Neural cell (in vitro differentiated cells): Measurements from ENCODE around the gene TRNAU1AP. TPM values are rescaled to one million over a fixed set of nuclear protein-coding genes. Genes with fewer than 3 reads are reported as not detected.

Experiments
- H2AFZ ChIP-seq: fragments of 200-600, 300-800 bp; sonication (generic), shearing (Covaris generic); 2 replicates; pipeline ENCODE4 v1.6.0; 2014; ENCODE audit warnings: low read depth, mild to moderate bottlenecking, antibody characterized with exemption, low read length, moderate library complexity
- H3F3A ChIP-seq: fragments of 200-600 bp; shearing (Covaris generic); 2 replicates; pipeline ENCODE4 v1.6.1; 2016; ENCODE audit warnings: mild to moderate bottlenecking, moderate library complexity, mixed read lengths, antibody characterized with exemption, low read length; ENCODE audit not compliant: insufficient read depth, poor library complexity, severe bottlenecking
- H3K27ac ChIP-seq: fragments of 200-600, 300-800 bp; sonication (generic), shearing (Covaris generic); 2 replicates; pipeline ENCODE4 v1.5.1; 2014; ENCODE audit warnings: mild to moderate bottlenecking, low read length, moderate library complexity
- H3K27me3 ChIP-seq: fragments of 300-800, 200-600 bp; sonication (generic), shearing (Covaris generic); 2 replicates; pipeline ENCODE4 v1.6.0; 2014; ENCODE audit warnings: mild to moderate bottlenecking, low read depth, low read length, moderate library complexity; ENCODE audit not compliant: insufficient read depth
- H3K36me3 ChIP-seq: fragments of 300-800, 200-600 bp; sonication (generic), shearing (Covaris generic); 2 replicates; pipeline ENCODE4 v1.5.1; 2014; ENCODE audit warnings: mild to moderate bottlenecking, antibody characterized with exemption, low read length, moderate library complexity; ENCODE audit not compliant: insufficient read depth
- H3K4me2 ChIP-seq: fragments of 300-800, 200-600 bp; sonication (generic), shearing (Covaris generic); 2 replicates; pipeline ENCODE4 v1.6.0; 2014; ENCODE audit warnings: mild to moderate bottlenecking, low read length
- H3K4me3 ChIP-seq: fragments of 300-800, 200-600 bp; sonication (generic), shearing (Covaris generic); 2 replicates; pipeline ENCODE4 v1.5.1; 2014; ENCODE audit warnings: mild to moderate bottlenecking, low read length, moderate library complexity
- H3K79me2 ChIP-seq: fragments of 200-600 bp; shearing (Covaris generic); replicated peaks from 2 replicates; pipeline ENCODE4 v1.6.0; 2014; ENCODE audit warnings: mild to moderate bottlenecking, low read length, moderate library complexity; ENCODE audit not compliant: insufficient read depth
- H3K9ac ChIP-seq: fragments of 300-800, 200-600 bp; sonication (generic), shearing (Covaris generic); 2 replicates; pipeline ENCODE4 v1.6.1; 2016; ENCODE audit warnings: mild to moderate bottlenecking, low read length, mixed read lengths
- H3K9me2 ChIP-seq: fragments of 200-600 bp; shearing (Covaris generic); 2 replicates; pipeline ENCODE4 v1.6.1; 2016; ENCODE audit warnings: mild to moderate bottlenecking, low read length, mixed read lengths; ENCODE audit not compliant: insufficient read depth
- H3K9me3 ChIP-seq: fragments of 200-600, 300-800 bp; sonication (generic), shearing (Covaris generic); 2 replicates; pipeline ENCODE4 v1.6.1; 2016; ENCODE audit warnings: mild to moderate bottlenecking, mixed run types, low read length, moderate library complexity, mixed read lengths
- H4K20me1 ChIP-seq: fragments of 200-600 bp; shearing (Covaris generic); 2 replicates; pipeline ENCODE4 v1.6.1; 2016; ENCODE audit warnings: mild to moderate bottlenecking, mixed run types; ENCODE audit not compliant: insufficient read depth
- EP300 ChIP-seq: fragments of 450-650 bp; conservative IDR thresholded peaks from 2 replicates; pipeline ENCODE4 v1.6.1; 2014; ENCODE audit warnings: antibody characterized with exemption, mild to moderate bottlenecking, moderate library complexity; ENCODE audit not compliant: poor library complexity, severe bottlenecking
- EZH2 ChIP-seq: fragments of 200-600, 300-800 bp; shearing (Covaris generic), sonication (generic); IDR thresholded peaks from 2 replicates; pipeline ENCODE4 v1.6.1; 2014; ENCODE audit warnings: antibody characterized with exemption, low read length, borderline replicate concordance, mild to moderate bottlenecking; ENCODE audit not compliant: insufficient read depth, poor library complexity, severe bottlenecking
- MXI1 ChIP-seq: fragments of 450-650 bp; conservative IDR thresholded peaks from 2 replicates; pipeline ENCODE4 v1.6.1; 2014; ENCODE audit warnings: antibody characterized with exemption, mild to moderate bottlenecking; ENCODE audit not compliant: poor library complexity, severe bottlenecking
- POLR2AphosphoS5 ChIP-seq: IDR thresholded peaks from 2 replicates; pipeline ENCODE4 v1.6.1; 2012
- RAD21 ChIP-seq: fragments of 450-650 bp; conservative IDR thresholded peaks from 2 replicates; pipeline ENCODE4 v1.6.1; 2014; ENCODE audit warnings: antibody characterized with exemption, mild to moderate bottlenecking, moderate library complexity
- SMC3 ChIP-seq: fragments of 450-650 bp; conservative IDR thresholded peaks from 2 replicates; pipeline ENCODE4 v1.6.1; 2014; ENCODE audit warnings: antibody characterized with exemption, mild to moderate bottlenecking, moderate library complexity; ENCODE audit not compliant: poor library complexity
- TAF1 ChIP-seq: IDR thresholded peaks from 2 replicates; pipeline ENCODE4 v1.6.1; 2012; ENCODE audit warnings: low read depth
- polyA plus RNA-seq: library from polyadenylated mRNA; depleted of rRNA; stranded (reverse); fragments of >200 nt; gene quantifications from 2 replicates; pipeline ENCODE4 v1.2.3, GENCODE V29; 2014
- TF ChIP-seq, protein P1 (sequence below): IDR thresholded peaks from 2 replicates; pipeline ENCODE4 v1.6.1; 2012; ENCODE audit warnings: borderline replicate concordance
- TF ChIP-seq, protein P2 (sequence below): fragments of 450-650 bp; IDR thresholded peaks from 2 replicates; pipeline ENCODE4 v1.5.1; 2014; ENCODE audit warnings: antibody characterized with exemption, mild to moderate bottlenecking, moderate library complexity; ENCODE audit not compliant: poor library complexity, severe bottlenecking

Gene TRNAU1AP
- polyA plus RNA-seq, 1 donor from 2014 or later: 91.6 TPM

DNA sequence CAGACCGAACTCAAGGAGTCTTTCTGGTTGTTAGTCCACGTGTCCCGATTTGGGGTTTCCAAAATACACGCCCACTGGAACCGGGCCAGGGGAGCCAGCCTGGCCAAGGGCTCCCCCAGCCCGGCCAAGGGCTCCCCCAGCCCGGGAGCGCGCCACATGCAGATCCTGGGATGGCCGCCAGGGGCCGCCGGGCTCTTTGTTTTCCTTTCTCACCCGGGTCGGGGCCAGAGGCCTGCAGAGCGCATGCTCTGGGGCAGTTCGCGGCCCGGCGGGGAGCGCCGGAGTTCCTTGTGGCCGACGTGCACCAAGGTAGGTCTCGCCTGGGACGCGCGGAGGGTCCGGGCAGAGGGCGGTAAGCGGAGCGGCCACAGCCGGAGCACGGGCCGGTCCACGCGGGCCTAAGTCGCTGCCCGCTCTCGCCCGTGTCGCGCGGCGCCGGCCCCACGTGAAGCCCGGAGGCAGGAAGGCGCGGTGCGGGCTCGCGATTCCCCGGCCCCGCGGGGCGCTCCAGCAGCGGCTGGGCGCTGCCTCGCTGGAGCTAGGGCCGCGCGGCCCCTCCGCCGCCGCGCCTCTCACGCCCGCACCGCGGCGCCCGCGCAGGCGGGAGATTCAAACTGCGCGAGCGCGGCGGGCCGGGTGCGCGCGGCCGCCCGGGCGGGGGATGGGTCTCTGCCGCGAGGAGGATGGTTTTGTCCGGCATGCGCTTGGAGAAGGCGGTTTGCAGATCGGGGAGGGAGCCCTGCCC, 34.7 kb upstream of the TRNAU1AP start:
- Histone ChIP-seq H3F3A (no peaks in the 10 kb centered on the region), H3K9me2 (no peaks in the 10 kb centered on the region), H3K36me3 (no peaks in the 10 kb centered on the region), H3K9ac (peak overlapping the region; percentile 79), H3K27ac (peak overlapping the region; percentile 63), H3K79me2 (peaks cover 14% of the 10 kb centered on the region), H3K27me3 (no peaks in the 10 kb centered on the region), H2AFZ (peak overlapping the region; percentile 38), H4K20me1 (no peaks in the 10 kb centered on the region), H3K9me3 (no peaks in the 10 kb centered on the region), H3K4me3 (peak overlapping the region; percentile 83), H3K4me2 (peak overlapping the region; percentile 95)
- TF ChIP-seq, protein P1, sequence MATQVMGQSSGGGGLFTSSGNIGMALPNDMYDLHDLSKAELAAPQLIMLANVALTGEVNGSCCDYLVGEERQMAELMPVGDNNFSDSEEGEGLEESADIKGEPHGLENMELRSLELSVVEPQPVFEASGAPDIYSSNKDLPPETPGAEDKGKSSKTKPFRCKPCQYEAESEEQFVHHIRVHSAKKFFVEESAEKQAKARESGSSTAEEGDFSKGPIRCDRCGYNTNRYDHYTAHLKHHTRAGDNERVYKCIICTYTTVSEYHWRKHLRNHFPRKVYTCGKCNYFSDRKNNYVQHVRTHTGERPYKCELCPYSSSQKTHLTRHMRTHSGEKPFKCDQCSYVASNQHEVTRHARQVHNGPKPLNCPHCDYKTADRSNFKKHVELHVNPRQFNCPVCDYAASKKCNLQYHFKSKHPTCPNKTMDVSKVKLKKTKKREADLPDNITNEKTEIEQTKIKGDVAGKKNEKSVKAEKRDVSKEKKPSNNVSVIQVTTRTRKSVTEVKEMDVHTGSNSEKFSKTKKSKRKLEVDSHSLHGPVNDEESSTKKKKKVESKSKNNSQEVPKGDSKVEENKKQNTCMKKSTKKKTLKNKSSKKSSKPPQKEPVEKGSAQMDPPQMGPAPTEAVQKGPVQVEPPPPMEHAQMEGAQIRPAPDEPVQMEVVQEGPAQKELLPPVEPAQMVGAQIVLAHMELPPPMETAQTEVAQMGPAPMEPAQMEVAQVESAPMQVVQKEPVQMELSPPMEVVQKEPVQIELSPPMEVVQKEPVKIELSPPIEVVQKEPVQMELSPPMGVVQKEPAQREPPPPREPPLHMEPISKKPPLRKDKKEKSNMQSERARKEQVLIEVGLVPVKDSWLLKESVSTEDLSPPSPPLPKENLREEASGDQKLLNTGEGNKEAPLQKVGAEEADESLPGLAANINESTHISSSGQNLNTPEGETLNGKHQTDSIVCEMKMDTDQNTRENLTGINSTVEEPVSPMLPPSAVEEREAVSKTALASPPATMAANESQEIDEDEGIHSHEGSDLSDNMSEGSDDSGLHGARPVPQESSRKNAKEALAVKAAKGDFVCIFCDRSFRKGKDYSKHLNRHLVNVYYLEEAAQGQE: no peak
- TF ChIP-seq MXI1 (peak; percentile 99), TAF1 (peak; percentile 42), SMC3 (peak; percentile 90), EP300 (peak; percentile 68), RAD21 (peak; percentile 85), POLR2AphosphoS5 (peak; percentile 78), EZH2 (no peak)
- TF ChIP-seq, protein P2, sequence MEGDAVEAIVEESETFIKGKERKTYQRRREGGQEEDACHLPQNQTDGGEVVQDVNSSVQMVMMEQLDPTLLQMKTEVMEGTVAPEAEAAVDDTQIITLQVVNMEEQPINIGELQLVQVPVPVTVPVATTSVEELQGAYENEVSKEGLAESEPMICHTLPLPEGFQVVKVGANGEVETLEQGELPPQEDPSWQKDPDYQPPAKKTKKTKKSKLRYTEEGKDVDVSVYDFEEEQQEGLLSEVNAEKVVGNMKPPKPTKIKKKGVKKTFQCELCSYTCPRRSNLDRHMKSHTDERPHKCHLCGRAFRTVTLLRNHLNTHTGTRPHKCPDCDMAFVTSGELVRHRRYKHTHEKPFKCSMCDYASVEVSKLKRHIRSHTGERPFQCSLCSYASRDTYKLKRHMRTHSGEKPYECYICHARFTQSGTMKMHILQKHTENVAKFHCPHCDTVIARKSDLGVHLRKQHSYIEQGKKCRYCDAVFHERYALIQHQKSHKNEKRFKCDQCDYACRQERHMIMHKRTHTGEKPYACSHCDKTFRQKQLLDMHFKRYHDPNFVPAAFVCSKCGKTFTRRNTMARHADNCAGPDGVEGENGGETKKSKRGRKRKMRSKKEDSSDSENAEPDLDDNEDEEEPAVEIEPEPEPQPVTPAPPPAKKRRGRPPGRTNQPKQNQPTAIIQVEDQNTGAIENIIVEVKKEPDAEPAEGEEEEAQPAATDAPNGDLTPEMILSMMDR: peak; percentile 99

DNA sequence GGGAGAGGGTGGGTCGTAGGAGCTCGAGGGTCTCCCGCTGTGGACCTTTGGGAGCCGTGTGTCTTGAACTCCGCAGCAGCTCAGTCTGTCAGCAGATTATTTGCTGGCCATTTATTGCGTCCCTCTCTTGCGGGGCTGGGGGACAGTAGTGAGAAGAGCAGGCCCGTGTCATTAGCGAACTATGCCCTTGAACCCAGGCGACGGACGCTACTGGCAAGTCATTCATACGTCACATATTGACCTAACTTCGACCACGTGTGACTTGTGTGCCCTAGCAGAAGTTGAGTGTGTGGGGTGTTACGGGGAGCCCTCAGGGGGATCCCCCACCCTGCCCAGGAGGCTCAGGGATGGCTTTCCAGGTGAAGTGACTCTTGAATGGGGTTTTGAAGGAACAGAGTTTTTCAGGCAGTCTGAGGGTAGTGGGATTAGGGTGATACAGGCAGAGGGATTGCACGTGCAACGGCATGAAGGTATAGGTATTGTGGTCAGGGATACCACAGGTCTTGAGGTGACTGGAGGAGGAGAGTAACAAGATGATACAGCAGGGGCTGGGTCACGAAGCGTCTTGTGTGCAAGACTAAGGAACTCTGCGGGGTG, 34.0 kb upstream of the TRNAU1AP start:
- H3K9me3 ChIP-seq: no peaks in the 10 kb centered on the region
- peak overlapping the region; percentile 83 for H3K4me3 ChIP-seq
- no peaks in the 10 kb centered on the region for H3K36me3 ChIP-seq
- no peak overlapping the region for H2AFZ ChIP-seq
- peak overlapping the region; percentile 95 for H3K4me2 ChIP-seq
- H3K9ac ChIP-seq: peak overlapping the region; percentile 79
- no peaks in the 10 kb centered on the region for H3K27me3 ChIP-seq
- H3K79me2 ChIP-seq: peaks cover 14% of the 10 kb centered on the region
- no peaks in the 10 kb centered on the region for H4K20me1 ChIP-seq
- TF ChIP-seq, protein P2: no peak
- TF ChIP-seq, protein P1: no peak
- no peak for TF ChIP-seq EZH2
- TF ChIP-seq POLR2AphosphoS5: no peak
- no peak for TF ChIP-seq TAF1
- no peak for TF ChIP-seq SMC3
- no peak for TF ChIP-seq EP300
- TF ChIP-seq RAD21: no peak
- TF ChIP-seq MXI1: no peak
- no peaks in the 10 kb centered on the region for H3K9me2 ChIP-seq
- no peaks in the 10 kb centered on the region for H3F3A ChIP-seq
- H3K27ac ChIP-seq: no peak overlapping the region
